Esophagus muscularis mucosa (tissue), 4 donors: Measurements from ENCODE around the gene RUNX2.

Experiments used
- EP300 ChIP-seq: sonication (generic); formaldehyde crosslinking; IDR thresholded peaks from one replicate; pipeline ENCODE4 v1.6.1; 2017; ENCODE audit warnings: antibody characterized with exemption
- POLR2A ChIP-seq: fragments of 450-650 bp; IDR thresholded peaks from one replicate; pipeline ENCODE4 v1.6.1; 2017; ENCODE audit warnings: antibody characterized with exemption, moderate library complexity, mild to moderate bottlenecking, low read depth
- POLR2AphosphoS5 ChIP-seq, 2 donors: sonication (generic); formaldehyde crosslinking; IDR thresholded peaks; one replicate each; pipeline ENCODE4 v1.6.1; 2017; ENCODE audit warnings: antibody characterized with exemption in 2 of 2
- TF ChIP-seq, protein P1 (sequence below), 3 experiments: fragments of 200-600 bp in 2 of 3; fragments of 450-650 bp in 1 of 3; sonication (generic) in 2 of 3; IDR thresholded peaks; one replicate each; pipeline ENCODE4 v1.5.1; 2017 to 2019; ENCODE audit warnings: antibody characterized with exemption in 3 of 3, mild to moderate bottlenecking in 2 of 3, moderate library complexity in 1 of 3

DNA sequence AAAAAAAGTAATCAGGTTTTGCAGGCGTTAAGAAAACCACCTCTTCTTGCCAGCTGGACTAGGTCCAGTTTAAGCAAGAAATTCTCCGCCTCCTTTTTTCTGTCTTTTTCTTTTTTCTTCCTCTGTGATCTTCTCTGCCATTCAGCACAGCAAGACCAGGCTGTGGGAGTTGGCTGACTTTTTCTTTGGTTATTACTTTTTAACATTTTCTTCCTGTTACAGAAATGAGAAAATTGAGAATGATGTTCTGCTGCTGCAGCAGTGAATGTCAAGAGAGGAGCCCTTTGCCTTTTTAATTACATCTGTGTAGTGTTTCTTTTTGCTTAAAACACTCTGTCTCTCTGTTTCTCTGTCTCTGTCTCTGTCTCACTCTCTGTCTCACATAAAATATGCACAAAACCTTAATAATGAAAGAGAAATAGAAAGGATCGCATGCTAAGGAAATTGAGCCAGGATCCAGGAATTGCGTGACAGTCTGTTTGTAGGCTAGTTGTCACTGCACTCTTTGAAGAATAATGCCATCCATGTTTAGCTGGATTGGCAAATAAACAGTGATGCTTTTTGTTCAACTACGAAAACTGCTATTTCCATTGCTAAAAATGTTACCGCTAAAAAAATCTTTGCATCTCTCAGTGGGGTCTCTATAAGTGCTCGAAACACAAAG, 152.8 kb downstream of the RUNX2 start:
- TF ChIP-seq, protein P1, sequence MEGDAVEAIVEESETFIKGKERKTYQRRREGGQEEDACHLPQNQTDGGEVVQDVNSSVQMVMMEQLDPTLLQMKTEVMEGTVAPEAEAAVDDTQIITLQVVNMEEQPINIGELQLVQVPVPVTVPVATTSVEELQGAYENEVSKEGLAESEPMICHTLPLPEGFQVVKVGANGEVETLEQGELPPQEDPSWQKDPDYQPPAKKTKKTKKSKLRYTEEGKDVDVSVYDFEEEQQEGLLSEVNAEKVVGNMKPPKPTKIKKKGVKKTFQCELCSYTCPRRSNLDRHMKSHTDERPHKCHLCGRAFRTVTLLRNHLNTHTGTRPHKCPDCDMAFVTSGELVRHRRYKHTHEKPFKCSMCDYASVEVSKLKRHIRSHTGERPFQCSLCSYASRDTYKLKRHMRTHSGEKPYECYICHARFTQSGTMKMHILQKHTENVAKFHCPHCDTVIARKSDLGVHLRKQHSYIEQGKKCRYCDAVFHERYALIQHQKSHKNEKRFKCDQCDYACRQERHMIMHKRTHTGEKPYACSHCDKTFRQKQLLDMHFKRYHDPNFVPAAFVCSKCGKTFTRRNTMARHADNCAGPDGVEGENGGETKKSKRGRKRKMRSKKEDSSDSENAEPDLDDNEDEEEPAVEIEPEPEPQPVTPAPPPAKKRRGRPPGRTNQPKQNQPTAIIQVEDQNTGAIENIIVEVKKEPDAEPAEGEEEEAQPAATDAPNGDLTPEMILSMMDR (IDR thresholded peaks at IDR 0.05) = no peak
- no peak for TF ChIP-seq EP300
- no peak for TF ChIP-seq POLR2A
- no peak for TF ChIP-seq POLR2AphosphoS5 (IDR thresholded peaks at IDR 0.05)
